Brain microvascular endothelial cell (primary cell): ENCODE measurements around the gene EPPIN.

Experiments used
- DNase-seq: peaks from one replicate; pipeline ENCODE4 v3.0.0-alpha.2; 2020
- H3K27ac ChIP-seq: fragments of 250-450 bp; sonication (Bioruptor Pico); 2 replicates; pipeline ENCODE4 v1.5.1; 2020; ENCODE audit warnings: mild to moderate bottlenecking, moderate library complexity
- H3K27me3 ChIP-seq: fragments of 250-450 bp; sonication (Bioruptor Pico); replicated peaks from 2 replicates; pipeline ENCODE4 v1.5.1; 2020; ENCODE audit warnings: mild to moderate bottlenecking
- H3K36me3 ChIP-seq: fragments of 250-450 bp; sonication (Bioruptor Pico); replicated peaks from 2 replicates; pipeline ENCODE4 v1.5.1; 2020; ENCODE audit warnings: mild to moderate bottlenecking
- H3K4me3 ChIP-seq: 2 replicates; pipeline ENCODE4 v1.5.1; 2011; ENCODE audit warnings: low read depth, mild to moderate bottlenecking, control low read depth, low read length, moderate library complexity
- in situ Hi-C: cut with HindIII; loops from 2 replicates; pipeline ENCODE4 v1.10.0; 2017; ENCODE audit warnings: low sequenced_read_pairs, low pct_ligation_motif_present
- TF ChIP-seq, protein P1 (sequence below): IDR thresholded peaks from 2 replicates; pipeline ENCODE4 v1.5.1; 2011; ENCODE audit warnings: low read depth, mild to moderate bottlenecking, moderate library complexity, low read length, control low read depth, inconsistent platforms; ENCODE audit errors: missing control alignments

EPPIN gene

DNA sequence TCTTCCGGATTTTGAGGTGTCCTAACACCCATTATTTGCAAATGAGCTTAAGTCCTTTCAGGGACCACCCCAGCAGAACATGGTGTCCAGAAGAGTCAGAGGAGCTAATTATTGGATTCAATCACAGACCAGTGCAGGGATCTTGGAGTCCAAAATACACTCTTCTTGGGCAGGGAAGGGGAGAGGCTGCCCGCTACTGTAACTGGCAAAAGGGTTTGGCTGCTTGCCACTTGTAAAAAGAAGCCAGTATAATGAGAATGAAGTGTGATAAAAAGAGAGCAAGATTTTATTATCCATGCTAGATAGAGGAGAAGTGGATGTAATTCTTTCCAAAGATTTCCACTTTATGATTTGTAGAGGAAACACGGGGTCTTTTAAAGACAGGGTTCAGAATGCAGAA, 51.0 kb downstream of the EPPIN start:
- TF ChIP-seq, protein P1, sequence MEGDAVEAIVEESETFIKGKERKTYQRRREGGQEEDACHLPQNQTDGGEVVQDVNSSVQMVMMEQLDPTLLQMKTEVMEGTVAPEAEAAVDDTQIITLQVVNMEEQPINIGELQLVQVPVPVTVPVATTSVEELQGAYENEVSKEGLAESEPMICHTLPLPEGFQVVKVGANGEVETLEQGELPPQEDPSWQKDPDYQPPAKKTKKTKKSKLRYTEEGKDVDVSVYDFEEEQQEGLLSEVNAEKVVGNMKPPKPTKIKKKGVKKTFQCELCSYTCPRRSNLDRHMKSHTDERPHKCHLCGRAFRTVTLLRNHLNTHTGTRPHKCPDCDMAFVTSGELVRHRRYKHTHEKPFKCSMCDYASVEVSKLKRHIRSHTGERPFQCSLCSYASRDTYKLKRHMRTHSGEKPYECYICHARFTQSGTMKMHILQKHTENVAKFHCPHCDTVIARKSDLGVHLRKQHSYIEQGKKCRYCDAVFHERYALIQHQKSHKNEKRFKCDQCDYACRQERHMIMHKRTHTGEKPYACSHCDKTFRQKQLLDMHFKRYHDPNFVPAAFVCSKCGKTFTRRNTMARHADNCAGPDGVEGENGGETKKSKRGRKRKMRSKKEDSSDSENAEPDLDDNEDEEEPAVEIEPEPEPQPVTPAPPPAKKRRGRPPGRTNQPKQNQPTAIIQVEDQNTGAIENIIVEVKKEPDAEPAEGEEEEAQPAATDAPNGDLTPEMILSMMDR = no peak
- Histone ChIP-seq H3K36me3 (no peaks in the 10 kb centered on the region), H3K27me3 (no peaks in the 10 kb centered on the region), H3K27ac (no peak overlapping the region), H3K4me3 (no peak overlapping the region)
- in situ Hi-C loops = no loop called here
- no peak for DNase-seq

DNA sequence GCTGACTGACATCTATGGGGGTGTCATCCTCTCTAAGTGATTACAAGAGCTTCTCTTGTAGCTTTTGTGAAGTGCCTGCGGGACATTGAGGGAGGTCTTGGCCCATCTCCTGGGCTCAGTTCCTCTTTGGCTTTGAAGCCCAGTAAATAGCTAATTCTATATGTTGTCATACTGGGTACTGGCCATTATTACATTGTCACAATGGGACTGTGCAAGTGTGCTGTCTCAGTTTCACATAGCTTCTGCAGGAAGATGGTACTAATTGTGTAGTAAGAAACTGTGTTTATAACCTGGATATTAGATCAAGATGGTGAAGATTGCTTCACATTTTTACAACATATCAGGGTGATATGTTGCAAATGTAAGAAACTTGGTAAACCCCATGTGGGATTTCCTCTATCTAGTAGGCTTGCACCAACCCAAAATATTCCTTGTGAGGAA, 51.7 kb downstream of the EPPIN start:
- DNase-seq = no peak
- H3K4me3 ChIP-seq = no peak overlapping the region
- TF ChIP-seq, protein P1 = no peak
- in situ Hi-C loops = no loop called here
- H3K36me3 ChIP-seq = no peaks in the 10 kb centered on the region
- H3K27me3 ChIP-seq = no peaks in the 10 kb centered on the region
- H3K27ac ChIP-seq = no peak overlapping the region
